ENCODE data around the gene TANK. TPM values are rescaled to one million over a fixed set of nuclear protein-coding genes. Genes with fewer than 3 reads are reported as not detected.

TANK gene
- total RNA-seq, 1 experiment from 2014 or later: 52.5 TPM

GRCh38 chr2:161232571-161232970 is 72.3 kb downstream of the TANK start (continued):
- TF ChIP-seq ZBTB33 (IDR thresholded peaks at IDR 0.05; ENCODE audit: extremely low read depth, insufficient replicate concordance, low read length): no peak
- no peak for TF ChIP-seq POLR2AphosphoS5 (IDR thresholded peaks at IDR 0.05; ENCODE audit: low read depth, low read length)
- TF ChIP-seq JUND (IDR thresholded peaks at IDR 0.05): no peak
- TF ChIP-seq ELF1 (IDR thresholded peaks at IDR 0.05; ENCODE audit: borderline replicate concordance, low read depth): no peak
- TF ChIP-seq EZH2 (IDR thresholded peaks at IDR 0.05): no peak
- no peak for TF ChIP-seq ZNF274 (IDR thresholded peaks at IDR 0.05; ENCODE audit: low read depth, low read length)
- TF ChIP-seq CEBPB (IDR thresholded peaks at IDR 0.05; ENCODE audit: low read depth): no peak

GRCh38 chr2:161233858-161234431 is 73.7 kb downstream of the TANK start:
- no peaks in the 10 kb centered on the region for H4K20me1 ChIP-seq (ENCODE audit: insufficient read depth)
- CTCF ChIA-PET: interaction anchor here (1.2 to 2.8 kb wide), 2 partner anchors 10 to 17 kb away, joined by 3 to 19 read pairs; no protein-coding TSS in a partner anchor
- no peak overlapping the region for H3K4me3 ChIP-seq (replicated peaks in 1 of 2; ENCODE audit: low read depth in 1 of 2, low read length in 2 of 2)
- RAD21 ChIA-PET (ENCODE audit: low non-redundant PET in 1 of 2, low total read pairs in 2 of 2, uncharacterized antibody in 2 of 2, unreplicated experiment in 2 of 2): no interaction called here
- no peak overlapping the region for H3K4me2 ChIP-seq (ENCODE audit: low read length)
- no peak for ATAC-seq
- H3K27me3 ChIP-seq (ENCODE audit: insufficient read depth, low read length): no peaks in the 10 kb centered on the region
- DNase-seq (ENCODE audit: low read depth, low spot score): no peak
- peaks cover 3% of the 10 kb centered on the region; the same call in 1 of the 2 replicates for H3K79me2 ChIP-seq (ENCODE audit: insufficient read depth, low read length)
- H3K9ac ChIP-seq (ENCODE audit: low read length): no peak overlapping the region
- H3K4me1 ChIP-seq (ENCODE audit: control insufficient read depth in 1 of 2, insufficient read depth in 2 of 2, low read length in 2 of 2): no peaks in the 10 kb centered on the region
- no peak overlapping the region for H2AFZ ChIP-seq (ENCODE audit: low read depth, low read length, poor library complexity, severe bottlenecking)
- BruUV-seq (replicated peaks): no TSS peak
- peaks cover 0 to 49% of the 10 kb centered on the region in 2 experiments; a peak in 2 of 4 replicates for H3K36me3 ChIP-seq (ENCODE audit: control insufficient read depth in 1 of 2, insufficient read depth in 2 of 2, low read length in 2 of 2)
- H3K27ac ChIP-seq (ENCODE audit: low read depth, low read length): no peak overlapping the region
- intact Hi-C loops (cut with micrococcal nuclease): no loop called here
- no peaks in the 10 kb centered on the region for H3K9me3 ChIP-seq (ENCODE audit: control insufficient read depth in 1 of 2, insufficient read depth in 1 of 2, low read depth in 1 of 2, low read length in 2 of 2)
- POLR2A ChIA-PET: interaction anchor here (2.2 kb wide), 1 partner anchor 9 kb away, joined by 5 read pairs; no protein-coding TSS in a partner anchor
- H3K9me2 ChIP-seq (ENCODE audit: insufficient read depth): no peaks in the 10 kb centered on the region
- TF ChIP-seq EGR1 (IDR thresholded peaks at IDR 0.05; ENCODE audit: low read depth): no peak
- no peak for TF ChIP-seq SIN3A (IDR thresholded peaks at IDR 0.05; ENCODE audit: low read depth)
- TF ChIP-seq POLR2AphosphoS5 (IDR thresholded peaks at IDR 0.05; ENCODE audit: low read depth, low read length): no peak
- no peak for TF ChIP-seq YY1 (IDR thresholded peaks at IDR 0.05; ENCODE audit: extremely low read depth, insufficient replicate concordance, low read depth, low read length)
- no peak for TF ChIP-seq CBX3 (IDR thresholded peaks at IDR 0.05; ENCODE audit: low read depth)
- TF ChIP-seq RAD21 (IDR thresholded peaks at IDR 0.05; ENCODE audit: low read depth): no peak
- TF ChIP-seq EZH2 (IDR thresholded peaks at IDR 0.05): no peak
- no peak for TF ChIP-seq REST (IDR thresholded peaks at IDR 0.05; ENCODE audit: low read depth)
- TF ChIP-seq FOSL1 (IDR thresholded peaks at IDR 0.05; ENCODE audit: low read depth): no peak
- no peak for TF ChIP-seq TCF7L2 (IDR thresholded peaks at IDR 0.05; ENCODE audit: borderline replicate concordance, extremely low read depth, insufficient read depth, insufficient read length)
- TF ChIP-seq ZFX (IDR thresholded peaks at IDR 0.05): no peak
- TF ChIP-seq CEBPB (IDR thresholded peaks at IDR 0.05; ENCODE audit: low read depth): no peak
- no peak for TF ChIP-seq JUND (IDR thresholded peaks at IDR 0.05)
- TF ChIP-seq ZBTB33 (IDR thresholded peaks at IDR 0.05; ENCODE audit: extremely low read depth, insufficient replicate concordance, low read length): no peak
- TF ChIP-seq SRF (IDR thresholded peaks at IDR 0.05; ENCODE audit: low read depth): no peak

All from HCT116 (cell line).